ENCODE results near the gene SYNGR1.

DNA sequence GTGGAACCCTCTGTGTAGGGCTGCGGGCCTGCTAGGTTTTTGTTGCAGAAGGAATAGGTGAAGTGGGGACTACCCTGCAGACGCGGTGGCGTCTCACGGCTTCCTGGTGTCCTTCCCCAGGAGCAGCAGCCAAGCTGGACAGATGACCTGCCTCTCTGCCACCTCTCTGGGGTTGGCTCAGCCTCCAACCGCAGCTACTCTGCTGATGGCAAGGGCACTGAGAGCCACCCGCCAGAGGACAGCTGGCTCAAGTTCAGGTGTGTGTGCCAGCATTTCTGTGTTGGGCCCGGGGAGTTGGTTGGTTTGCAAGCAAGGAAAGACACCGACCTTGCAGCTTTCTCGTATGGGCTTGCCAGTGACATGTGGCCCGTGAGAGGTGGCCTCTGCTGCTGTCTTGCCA is 65.1 kb downstream of the SYNGR1 start:
- TF ChIP-seq, protein P1, sequence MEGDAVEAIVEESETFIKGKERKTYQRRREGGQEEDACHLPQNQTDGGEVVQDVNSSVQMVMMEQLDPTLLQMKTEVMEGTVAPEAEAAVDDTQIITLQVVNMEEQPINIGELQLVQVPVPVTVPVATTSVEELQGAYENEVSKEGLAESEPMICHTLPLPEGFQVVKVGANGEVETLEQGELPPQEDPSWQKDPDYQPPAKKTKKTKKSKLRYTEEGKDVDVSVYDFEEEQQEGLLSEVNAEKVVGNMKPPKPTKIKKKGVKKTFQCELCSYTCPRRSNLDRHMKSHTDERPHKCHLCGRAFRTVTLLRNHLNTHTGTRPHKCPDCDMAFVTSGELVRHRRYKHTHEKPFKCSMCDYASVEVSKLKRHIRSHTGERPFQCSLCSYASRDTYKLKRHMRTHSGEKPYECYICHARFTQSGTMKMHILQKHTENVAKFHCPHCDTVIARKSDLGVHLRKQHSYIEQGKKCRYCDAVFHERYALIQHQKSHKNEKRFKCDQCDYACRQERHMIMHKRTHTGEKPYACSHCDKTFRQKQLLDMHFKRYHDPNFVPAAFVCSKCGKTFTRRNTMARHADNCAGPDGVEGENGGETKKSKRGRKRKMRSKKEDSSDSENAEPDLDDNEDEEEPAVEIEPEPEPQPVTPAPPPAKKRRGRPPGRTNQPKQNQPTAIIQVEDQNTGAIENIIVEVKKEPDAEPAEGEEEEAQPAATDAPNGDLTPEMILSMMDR (IDR thresholded peaks at IDR 0.05), result no peak
- TF ChIP-seq POLR2A (IDR thresholded peaks at IDR 0.05), result no peak

Measured in esophagus squamous epithelium (tissue), 4 donors.